Measurements from ENCODE around the gene ACTG2.

Gene ACTG2

DNA sequence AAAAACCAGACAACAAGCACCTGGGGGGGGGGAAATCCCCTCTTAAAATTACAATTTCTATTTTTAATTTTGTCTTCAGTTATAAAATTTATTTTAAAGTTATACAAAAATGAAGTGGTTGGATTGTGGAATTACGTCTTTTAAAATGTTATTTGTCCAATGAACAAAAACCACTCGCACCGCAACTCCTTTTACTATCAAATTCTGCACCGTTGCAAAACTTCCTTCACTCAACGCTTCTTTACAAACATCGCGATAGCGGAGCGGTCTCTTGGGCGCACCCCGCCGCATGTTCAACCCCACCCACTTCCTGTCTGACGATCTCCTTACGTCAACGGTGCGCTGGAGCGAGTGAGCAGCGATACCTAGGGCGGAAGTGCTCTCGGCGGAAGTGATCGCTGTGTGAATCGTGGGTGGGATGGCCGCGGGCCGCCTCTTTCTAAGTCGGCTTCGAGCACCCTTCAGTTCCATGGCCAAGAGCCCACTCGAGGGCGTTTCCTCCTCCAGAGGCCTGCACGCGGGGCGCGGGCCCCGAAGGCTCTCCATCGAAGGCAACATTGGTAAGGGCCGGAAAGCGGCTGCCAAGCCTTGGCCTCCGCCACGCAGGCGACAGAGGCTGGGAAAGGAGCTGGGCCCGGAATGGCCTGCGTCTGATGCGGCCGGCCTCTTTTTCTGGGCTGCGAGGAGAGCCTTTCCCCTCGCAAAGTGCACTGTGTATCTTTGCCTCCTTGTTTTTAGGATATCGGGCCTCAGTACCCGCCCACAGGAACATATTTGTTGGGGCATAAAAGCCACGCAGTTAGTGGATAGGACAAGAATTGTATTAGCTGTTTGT lies 33.9 kb downstream of the ACTG2 start, which contains the start of gene DGUOK:
Gene DGUOK (plus strand): TSS at position 388 of the 835 bp plus-strand sequence. CDS start 31 bp downstream, at position 419.
- Histone ChIP-seq H3K27ac (ENCODE audit: low read length) (peak within 1 kb of the TSS; percentile 78), H3F3A (ENCODE audit: insufficient read depth, low read length) (no peaks in the 10 kb centered on the region), H3K36me3 (replicated peaks; ENCODE audit: insufficient read depth, low read length) (no peaks in the 10 kb centered on the region), H3K4me2 (ENCODE audit: low read depth, low read length) (peak within 1 kb of the TSS; percentile 81), H3K9ac (ENCODE audit: low read length) (peak within 1 kb of the TSS; percentile 90), H2AFZ (ENCODE audit: low read length) (peak within 1 kb of the TSS; percentile 70), H4K20me1 (ENCODE audit: insufficient read depth, low read length) (no peaks in the 10 kb centered on the region), H3K4me3 (ENCODE audit: low read length) (peak within 1 kb of the TSS; percentile 87), H3K79me2 (ENCODE audit: low read length) (peaks cover 47% of the 10 kb centered on the region), H3K27me3 (replicated peaks; ENCODE audit: insufficient read depth, low read length) (0 out of 2 replicates have a peak, but pooled peaks cover 4% of the 10 kb centered on the region), H3K9me3 (replicated peaks; ENCODE audit: insufficient read depth, low read length) (no peaks in the 10 kb centered on the region), H3K4me1 (ENCODE audit: low read length) (peaks cover 5% of the 10 kb centered on the region; the same call in 1 of the 2 replicates), H3K9me2 (replicated peaks; ENCODE audit: insufficient read depth, low read length) (no peaks in the 10 kb centered on the region)
- TF ChIP-seq, protein P1, sequence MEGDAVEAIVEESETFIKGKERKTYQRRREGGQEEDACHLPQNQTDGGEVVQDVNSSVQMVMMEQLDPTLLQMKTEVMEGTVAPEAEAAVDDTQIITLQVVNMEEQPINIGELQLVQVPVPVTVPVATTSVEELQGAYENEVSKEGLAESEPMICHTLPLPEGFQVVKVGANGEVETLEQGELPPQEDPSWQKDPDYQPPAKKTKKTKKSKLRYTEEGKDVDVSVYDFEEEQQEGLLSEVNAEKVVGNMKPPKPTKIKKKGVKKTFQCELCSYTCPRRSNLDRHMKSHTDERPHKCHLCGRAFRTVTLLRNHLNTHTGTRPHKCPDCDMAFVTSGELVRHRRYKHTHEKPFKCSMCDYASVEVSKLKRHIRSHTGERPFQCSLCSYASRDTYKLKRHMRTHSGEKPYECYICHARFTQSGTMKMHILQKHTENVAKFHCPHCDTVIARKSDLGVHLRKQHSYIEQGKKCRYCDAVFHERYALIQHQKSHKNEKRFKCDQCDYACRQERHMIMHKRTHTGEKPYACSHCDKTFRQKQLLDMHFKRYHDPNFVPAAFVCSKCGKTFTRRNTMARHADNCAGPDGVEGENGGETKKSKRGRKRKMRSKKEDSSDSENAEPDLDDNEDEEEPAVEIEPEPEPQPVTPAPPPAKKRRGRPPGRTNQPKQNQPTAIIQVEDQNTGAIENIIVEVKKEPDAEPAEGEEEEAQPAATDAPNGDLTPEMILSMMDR (IDR thresholded peaks at IDR 0.05; ENCODE audit: low read length), result no peak
- no peak for TF ChIP-seq EZH2phosphoT487 (IDR thresholded peaks at IDR 0.05; ENCODE audit: low read length)
- no peak for TF ChIP-seq EZH2 (optimal IDR thresholded peaks at IDR 0.05; ENCODE audit: low read depth, low read length)
- DNase-seq, result peak; percentile 100

DNA sequence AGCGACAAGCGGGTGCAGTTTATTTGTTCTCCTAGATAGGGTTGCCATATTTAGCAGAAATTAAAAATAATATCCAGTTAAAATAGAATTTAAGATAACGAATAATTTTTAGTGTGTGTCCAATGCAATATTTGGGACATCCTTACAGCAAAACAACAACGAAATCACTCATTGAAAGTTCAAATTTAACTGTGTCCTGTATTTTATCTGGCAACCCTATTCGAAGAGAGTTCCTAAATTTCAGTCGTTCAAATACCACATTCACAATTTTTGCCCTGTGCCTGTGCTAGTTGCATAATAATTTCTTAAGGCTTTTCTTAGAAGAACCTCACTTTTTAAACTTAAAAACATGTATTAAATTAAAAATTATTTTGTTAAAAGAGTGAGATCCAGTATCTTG lies 34.5 kb downstream of the ACTG2 start:
- peak overlapping the region; percentile 87 for H3K4me3 ChIP-seq (ENCODE audit: low read length)
- no peaks in the 10 kb centered on the region for H3K9me2 ChIP-seq (replicated peaks; ENCODE audit: insufficient read depth, low read length)
- H3F3A ChIP-seq (ENCODE audit: insufficient read depth, low read length), result no peaks in the 10 kb centered on the region
- H3K27ac ChIP-seq (ENCODE audit: low read length), result peak overlapping the region; percentile 78; the same call in 1 of the 2 replicates
- peak overlapping the region; percentile 90 for H3K9ac ChIP-seq (ENCODE audit: low read length)
- peak overlapping the region; percentile 70; the same call in 1 of the 2 replicates for H2AFZ ChIP-seq (ENCODE audit: low read length)
- peaks cover 54% of the 10 kb centered on the region for H3K79me2 ChIP-seq (ENCODE audit: low read length)
- H3K36me3 ChIP-seq (replicated peaks; ENCODE audit: insufficient read depth, low read length), result no peaks in the 10 kb centered on the region
- H3K9me3 ChIP-seq (replicated peaks; ENCODE audit: insufficient read depth, low read length), result no peaks in the 10 kb centered on the region
- H3K4me2 ChIP-seq (ENCODE audit: low read depth, low read length), result peak overlapping the region; percentile 81
- DNase-seq, result no peak
- H4K20me1 ChIP-seq (ENCODE audit: insufficient read depth, low read length), result no peaks in the 10 kb centered on the region
- H3K27me3 ChIP-seq (replicated peaks; ENCODE audit: insufficient read depth, low read length), result 0 out of 2 replicates have a peak, but pooled peaks cover 4% of the 10 kb centered on the region
- H3K4me1 ChIP-seq (ENCODE audit: low read length), result peaks cover 5% of the 10 kb centered on the region; the same call in 1 of the 2 replicates
- TF ChIP-seq, protein P1 (IDR thresholded peaks at IDR 0.05; ENCODE audit: low read length), result no peak
- no peak for TF ChIP-seq EZH2phosphoT487 (IDR thresholded peaks at IDR 0.05; ENCODE audit: low read length)
- TF ChIP-seq EZH2 (optimal IDR thresholded peaks at IDR 0.05; ENCODE audit: low read depth, low read length), result no peak

DNA sequence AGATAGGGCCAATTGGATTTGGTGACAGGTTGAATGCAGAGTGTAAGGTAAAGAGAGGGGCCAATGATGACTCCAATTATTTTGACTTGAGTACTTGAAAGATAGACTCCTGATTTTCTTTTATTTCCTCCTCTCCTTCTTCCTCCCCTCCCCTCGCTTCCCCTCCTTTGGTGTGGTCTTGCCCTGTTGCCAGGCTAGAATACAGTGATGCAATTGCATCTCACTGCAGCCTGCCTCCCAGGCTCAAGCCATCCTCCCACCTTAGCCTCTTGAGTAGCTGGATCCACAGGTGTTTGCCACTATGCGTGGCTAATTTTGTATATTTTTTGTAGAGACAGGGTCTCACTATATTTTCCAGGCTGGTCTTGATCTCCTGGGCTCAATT lies 36.1 kb downstream of the ACTG2 start:
- H2AFZ ChIP-seq (ENCODE audit: low read length), result no peak overlapping the region
- H3K27me3 ChIP-seq (replicated peaks; ENCODE audit: insufficient read depth, low read length), result no peaks in the 10 kb centered on the region
- H3K36me3 ChIP-seq (replicated peaks; ENCODE audit: insufficient read depth, low read length), result no peaks in the 10 kb centered on the region
- H3K79me2 ChIP-seq (ENCODE audit: low read length), result peaks cover 70% of the 10 kb centered on the region
- TF ChIP-seq EZH2 (optimal IDR thresholded peaks at IDR 0.05; ENCODE audit: low read depth, low read length) (no peak), EZH2phosphoT487 (IDR thresholded peaks at IDR 0.05; ENCODE audit: low read length) (no peak)
- TF ChIP-seq, protein P1 (IDR thresholded peaks at IDR 0.05; ENCODE audit: low read length), result no peak
- H3K4me3 ChIP-seq (ENCODE audit: low read length), result no peak overlapping the region
- no peak overlapping the region for H3K4me2 ChIP-seq (ENCODE audit: low read depth, low read length)
- DNase-seq, result no peak
- no peak overlapping the region for H3K9ac ChIP-seq (ENCODE audit: low read length)
- peaks cover 5% of the 10 kb centered on the region; the same call in 1 of the 2 replicates for H3K4me1 ChIP-seq (ENCODE audit: low read length)
- H3K9me2 ChIP-seq (replicated peaks; ENCODE audit: insufficient read depth, low read length), result no peaks in the 10 kb centered on the region
- no peak overlapping the region for H3K27ac ChIP-seq (ENCODE audit: low read length)
- H3K9me3 ChIP-seq (replicated peaks; ENCODE audit: insufficient read depth, low read length), result no peaks in the 10 kb centered on the region
- H4K20me1 ChIP-seq (ENCODE audit: insufficient read depth, low read length), result no peaks in the 10 kb centered on the region
- no peaks in the 10 kb centered on the region for H3F3A ChIP-seq (ENCODE audit: insufficient read depth, low read length)

All from MM.1S (cell line).